Fibroblast of pulmonary artery (primary cell): ENCODE data around the gene TRERF1.
"Not testable (repeated sequence)": the region's sequence is repeated elsewhere in the genome, so short reads cannot be mapped to it uniquely, and the experiment has no call there.

ENCODE experiments used
- DNase-seq: peaks from one replicate; pipeline ENCODE4 v3.0.0-alpha.2; 2010; ENCODE audit warnings: low read depth
- H3K4me3 ChIP-seq: replicated peaks from 2 replicates; pipeline ENCODE4 v1.5.1; 2011; ENCODE audit warnings: low read depth, mild to moderate bottlenecking, control low read depth, low read length, moderate library complexity
- TF ChIP-seq, protein P1 (sequence below): IDR thresholded peaks from 2 replicates; pipeline ENCODE4 v1.5.1; 2011; ENCODE audit warnings: mild to moderate bottlenecking, control low read depth, low read length, inconsistent platforms; ENCODE audit errors: missing control alignments

TRERF1 gene

DNA sequence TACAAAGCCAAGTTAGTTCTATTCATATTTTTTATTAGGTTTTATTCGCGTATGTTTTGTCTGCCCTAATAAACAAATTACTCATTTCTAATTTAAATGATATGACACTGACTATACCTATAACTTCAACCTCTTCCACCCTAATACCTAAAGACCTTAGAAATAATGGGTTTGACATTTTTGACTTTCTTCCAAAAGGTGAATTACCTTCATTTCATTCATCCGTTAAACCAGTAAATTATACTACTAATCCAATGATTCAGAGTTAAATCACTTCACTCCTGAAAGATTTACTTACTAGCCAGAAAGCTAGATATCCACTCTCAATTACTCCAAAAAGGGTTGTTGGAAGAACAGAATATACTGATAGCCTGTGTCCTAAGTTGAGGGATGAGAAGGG is 239.3 kb downstream of the TRERF1 start:
- no peak overlapping the region for H3K4me3 ChIP-seq
- TF ChIP-seq, protein P1, sequence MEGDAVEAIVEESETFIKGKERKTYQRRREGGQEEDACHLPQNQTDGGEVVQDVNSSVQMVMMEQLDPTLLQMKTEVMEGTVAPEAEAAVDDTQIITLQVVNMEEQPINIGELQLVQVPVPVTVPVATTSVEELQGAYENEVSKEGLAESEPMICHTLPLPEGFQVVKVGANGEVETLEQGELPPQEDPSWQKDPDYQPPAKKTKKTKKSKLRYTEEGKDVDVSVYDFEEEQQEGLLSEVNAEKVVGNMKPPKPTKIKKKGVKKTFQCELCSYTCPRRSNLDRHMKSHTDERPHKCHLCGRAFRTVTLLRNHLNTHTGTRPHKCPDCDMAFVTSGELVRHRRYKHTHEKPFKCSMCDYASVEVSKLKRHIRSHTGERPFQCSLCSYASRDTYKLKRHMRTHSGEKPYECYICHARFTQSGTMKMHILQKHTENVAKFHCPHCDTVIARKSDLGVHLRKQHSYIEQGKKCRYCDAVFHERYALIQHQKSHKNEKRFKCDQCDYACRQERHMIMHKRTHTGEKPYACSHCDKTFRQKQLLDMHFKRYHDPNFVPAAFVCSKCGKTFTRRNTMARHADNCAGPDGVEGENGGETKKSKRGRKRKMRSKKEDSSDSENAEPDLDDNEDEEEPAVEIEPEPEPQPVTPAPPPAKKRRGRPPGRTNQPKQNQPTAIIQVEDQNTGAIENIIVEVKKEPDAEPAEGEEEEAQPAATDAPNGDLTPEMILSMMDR = no peak
- no peak for DNase-seq

DNA sequence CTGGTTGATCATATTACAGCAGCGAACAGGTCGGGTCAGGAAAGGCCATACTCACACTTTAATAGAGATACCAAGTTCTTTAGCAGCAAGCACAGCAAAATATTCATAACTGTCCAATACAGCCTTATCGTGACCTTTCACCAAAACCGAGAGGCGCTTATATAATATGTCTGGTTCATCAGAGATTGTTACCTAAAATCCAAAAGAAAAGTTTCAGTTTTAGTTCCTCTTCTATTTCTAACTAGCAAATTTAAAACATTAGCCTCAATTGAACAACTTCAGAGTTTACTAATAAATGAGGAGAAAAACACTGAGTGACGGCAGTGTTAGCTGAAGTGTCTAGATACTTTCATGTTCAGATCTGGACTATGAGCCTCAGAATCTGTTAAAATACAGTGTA is 240.0 kb downstream of the TRERF1 start:
- H3K4me3 ChIP-seq = no peak overlapping the region
- DNase-seq = no peak

DNA sequence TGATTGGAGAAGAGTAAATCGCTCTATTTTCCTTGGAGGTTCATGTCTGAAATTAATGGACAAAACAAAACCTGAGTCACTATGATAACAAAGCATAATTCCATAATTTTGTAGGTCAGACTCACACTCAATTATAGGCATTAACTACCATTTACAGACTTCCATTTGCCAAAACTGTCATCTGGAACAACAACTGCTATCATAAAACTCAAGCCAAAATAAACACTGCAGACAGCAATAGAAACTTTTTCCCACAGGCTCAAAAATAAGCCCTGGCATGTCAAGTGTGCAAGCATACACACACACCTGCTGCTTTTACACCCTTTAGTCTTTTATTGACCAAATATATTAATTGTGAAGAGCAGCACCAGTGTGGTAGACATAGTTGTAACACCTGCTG is 241.2 kb downstream of the TRERF1 start:
- TF ChIP-seq, protein P1 = no peak
- DNase-seq = no peak
- no peak overlapping the region for H3K4me3 ChIP-seq

More for the DNA sequence above, 240.0 kb downstream of the TRERF1 start:
- TF ChIP-seq, protein P1 = no peak

DNA sequence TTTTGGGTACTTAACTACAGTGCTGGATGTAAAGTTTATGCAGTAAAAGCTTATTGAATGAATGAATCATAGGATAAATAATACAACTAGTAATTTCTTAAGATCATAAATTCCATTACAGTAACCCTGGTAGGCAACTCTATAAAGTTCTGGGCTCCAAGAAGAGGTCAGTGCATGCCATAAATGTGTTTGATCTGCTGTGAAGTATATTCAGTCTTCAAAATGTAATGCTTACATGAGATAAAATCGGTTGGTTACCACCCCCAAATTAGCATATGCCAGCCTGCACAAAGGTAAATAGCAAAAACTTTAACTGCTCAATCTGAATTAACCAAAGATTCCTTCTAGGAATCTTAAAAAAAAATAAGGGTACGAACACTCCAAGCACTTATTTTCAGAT is 244.2 kb downstream of the TRERF1 start:
- not testable (repeated sequence) for DNase-seq, H3K4me3 ChIP-seq

DNA sequence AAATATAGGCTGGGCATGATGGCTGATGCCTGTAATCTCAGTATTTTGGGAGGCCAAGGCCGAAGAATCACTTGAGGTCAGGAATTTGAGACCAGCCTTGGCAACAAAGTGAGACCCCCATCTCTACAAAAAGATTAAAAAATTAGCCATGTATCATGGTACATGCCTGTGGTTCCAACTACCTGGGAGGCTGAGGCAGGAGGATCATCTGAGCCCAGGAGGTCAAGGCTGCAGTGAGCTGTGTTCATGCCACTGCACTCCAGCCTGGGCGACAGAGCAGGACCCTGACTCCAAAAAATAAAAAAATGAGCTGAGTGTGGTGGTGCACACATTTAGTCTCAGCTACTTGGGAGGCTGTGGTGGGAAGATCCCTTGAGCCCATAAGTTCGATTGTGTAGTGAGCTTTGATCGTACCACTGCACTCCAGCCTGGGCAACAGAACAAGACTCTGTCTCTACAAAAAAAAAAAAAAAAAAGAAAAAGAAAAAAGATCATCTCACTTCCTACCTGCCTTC is 246.9 kb downstream of the TRERF1 start:
- TF ChIP-seq, protein P1 = no peak
- DNase-seq = no peak
- no peak overlapping the region for H3K4me3 ChIP-seq

DNA sequence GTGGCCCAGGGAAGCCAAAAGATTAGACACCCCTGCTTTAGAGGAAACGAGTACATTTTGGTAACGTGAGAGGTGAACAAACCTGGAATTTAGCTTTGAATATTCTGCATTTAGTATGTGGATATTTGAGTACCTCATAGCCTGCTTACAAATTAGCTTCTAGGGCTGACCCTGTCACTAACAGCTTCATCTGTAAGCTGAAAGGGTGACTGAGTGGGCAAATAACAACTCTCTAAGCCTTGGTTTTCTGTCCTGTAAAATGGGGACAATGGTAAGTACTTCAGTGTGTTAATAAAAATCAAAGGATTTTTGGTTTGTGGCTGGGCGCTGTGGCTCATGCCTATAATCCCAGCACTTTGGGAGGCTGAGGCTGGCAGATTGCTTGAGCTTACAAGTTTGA is 248.5 kb downstream of the TRERF1 start:
- no peak for DNase-seq
- TF ChIP-seq, protein P1 = no peak

DNA sequence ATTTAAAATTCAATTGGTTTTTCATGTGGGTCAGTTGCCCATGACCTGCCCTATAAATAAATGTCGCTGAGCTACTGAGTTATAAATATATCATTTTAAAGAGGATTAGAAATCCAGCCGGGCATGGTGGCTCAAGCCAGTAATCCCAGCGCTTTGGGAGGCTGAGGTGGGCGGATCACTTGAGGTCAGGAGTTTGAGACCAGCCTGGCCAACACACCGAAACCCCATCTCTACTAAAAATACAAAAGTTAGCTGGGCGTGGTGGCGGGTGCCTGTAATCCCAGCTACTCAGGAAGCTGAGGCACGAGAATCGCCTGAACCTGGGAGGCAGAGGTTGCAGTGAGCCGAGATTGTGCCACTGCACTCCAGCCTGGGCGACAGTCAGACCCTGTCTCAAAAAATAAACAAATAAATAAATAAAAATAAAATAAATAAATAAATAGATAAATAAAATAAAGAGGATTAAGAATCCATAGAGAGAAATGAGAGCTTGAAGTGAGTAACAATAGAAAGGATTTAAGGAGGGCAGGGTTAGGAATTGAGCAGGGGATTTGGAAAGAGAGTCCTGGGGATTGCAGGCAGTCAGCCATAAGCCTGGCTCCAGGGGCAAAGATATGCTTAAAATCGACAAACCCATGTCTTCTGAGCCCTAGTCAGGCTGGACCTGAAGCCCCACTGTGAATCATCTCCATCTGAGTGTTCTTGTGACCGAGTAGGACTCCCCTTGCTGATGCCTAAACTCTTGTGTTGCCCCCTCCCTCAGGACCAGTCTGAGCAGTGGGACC is 249.4 kb downstream of the TRERF1 start:
- not testable (repeated sequence) for H3K4me3 ChIP-seq, DNase-seq

More for the DNA sequence above, 248.5 kb downstream of the TRERF1 start:
- H3K4me3 ChIP-seq = no peak overlapping the region

DNA sequence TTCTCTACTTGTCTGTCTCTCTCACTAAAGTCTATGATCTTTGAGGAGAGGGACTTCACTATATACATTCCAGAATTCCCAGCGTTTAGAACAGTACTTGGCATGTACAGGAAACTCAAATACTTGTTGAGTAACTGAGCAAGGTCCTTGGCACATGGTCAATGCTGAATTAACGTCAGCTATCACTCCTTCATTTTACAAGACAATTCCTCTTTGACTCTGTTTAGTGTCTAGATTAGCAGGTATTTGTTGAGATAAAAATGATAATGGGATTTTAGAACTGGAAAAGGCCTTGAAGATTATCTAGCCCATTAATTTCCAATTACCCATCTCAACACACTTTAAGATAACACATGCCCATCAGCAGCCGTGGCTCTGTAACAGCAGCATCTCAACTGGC is 250.3 kb downstream of the TRERF1 start:
- no peak overlapping the region for H3K4me3 ChIP-seq
- TF ChIP-seq, protein P1 = no peak
- DNase-seq = peak; percentile 59
